ENCODE results near the gene CFB.
A peak's percentile ranks its signal among the peaks of the same experiment; 100 is the strongest.

DNA sequence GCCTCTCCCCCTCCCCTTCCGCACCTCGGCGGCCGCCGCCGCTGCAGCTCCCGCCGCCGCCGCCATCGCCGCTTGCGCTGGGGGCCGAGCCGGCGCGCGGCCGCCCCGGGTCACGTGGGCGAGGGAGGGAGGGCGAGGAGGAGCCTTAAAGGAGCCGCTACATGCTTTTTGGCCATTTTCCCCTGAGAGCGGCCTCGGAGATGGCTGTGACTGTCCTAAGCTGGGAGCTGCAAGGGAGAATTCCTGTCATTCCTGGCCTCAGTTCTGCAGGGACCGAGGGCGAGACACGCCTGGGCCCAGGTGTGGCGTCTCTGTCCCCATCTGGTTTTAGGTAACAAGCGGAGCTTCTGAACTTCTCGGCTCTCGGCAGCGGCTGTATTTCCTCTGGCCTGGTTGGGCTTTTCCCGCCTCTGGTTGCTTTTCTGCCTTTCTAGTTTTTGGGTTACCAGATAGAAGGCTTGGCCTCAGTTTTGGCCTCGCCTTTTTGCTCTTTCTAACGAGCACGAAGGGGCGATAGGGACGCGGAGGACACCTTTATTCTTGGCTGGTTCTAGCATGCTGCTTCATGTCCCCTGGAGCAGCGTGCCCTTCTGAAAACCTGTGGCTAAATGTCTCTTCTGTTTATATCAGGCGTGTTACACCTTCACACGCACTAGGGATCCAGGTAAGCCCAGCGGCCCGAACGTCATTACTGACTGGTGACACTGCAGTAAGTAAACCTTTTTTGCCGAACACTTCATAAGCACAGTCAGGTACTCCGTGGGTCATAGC, 48.1 kb upstream of the CFB start, which contains the start of gene EHMT2:
- TF ChIP-seq, protein P1, sequence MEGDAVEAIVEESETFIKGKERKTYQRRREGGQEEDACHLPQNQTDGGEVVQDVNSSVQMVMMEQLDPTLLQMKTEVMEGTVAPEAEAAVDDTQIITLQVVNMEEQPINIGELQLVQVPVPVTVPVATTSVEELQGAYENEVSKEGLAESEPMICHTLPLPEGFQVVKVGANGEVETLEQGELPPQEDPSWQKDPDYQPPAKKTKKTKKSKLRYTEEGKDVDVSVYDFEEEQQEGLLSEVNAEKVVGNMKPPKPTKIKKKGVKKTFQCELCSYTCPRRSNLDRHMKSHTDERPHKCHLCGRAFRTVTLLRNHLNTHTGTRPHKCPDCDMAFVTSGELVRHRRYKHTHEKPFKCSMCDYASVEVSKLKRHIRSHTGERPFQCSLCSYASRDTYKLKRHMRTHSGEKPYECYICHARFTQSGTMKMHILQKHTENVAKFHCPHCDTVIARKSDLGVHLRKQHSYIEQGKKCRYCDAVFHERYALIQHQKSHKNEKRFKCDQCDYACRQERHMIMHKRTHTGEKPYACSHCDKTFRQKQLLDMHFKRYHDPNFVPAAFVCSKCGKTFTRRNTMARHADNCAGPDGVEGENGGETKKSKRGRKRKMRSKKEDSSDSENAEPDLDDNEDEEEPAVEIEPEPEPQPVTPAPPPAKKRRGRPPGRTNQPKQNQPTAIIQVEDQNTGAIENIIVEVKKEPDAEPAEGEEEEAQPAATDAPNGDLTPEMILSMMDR (IDR thresholded peaks at IDR 0.05), result peak in 3 of 6 experiments; percentile 20 to 52 (median 25)
- TF ChIP-seq POLR2A (IDR thresholded peaks at IDR 0.05), result peak in 1 of 2 donors; percentile 87
